IMR-90 (cell line): ENCODE measurements around the gene GINS1. TPM values are rescaled to one million over a fixed set of nuclear protein-coding genes. Genes with fewer than 3 reads are reported as not detected.

Experiments
- ATAC-seq: fragments of 200-7000 bp; cut with Tn5 transposase; 2 replicates; pipeline ENCODE4 v1.9.1; 2020; ENCODE audit warnings: low read depth, mild to moderate bottlenecking, moderate library complexity
- BruUV-seq: library from RNA; stranded (reverse); fragments of 400-500 nt; replicated peaks from 2 replicates; lab custom pipeline; 2021; lab: Mats Ljungman, UMichigan
- CTCF ChIA-PET: fragments of 300-600 bp; formaldehyde crosslinking; extraction: SDS; loops from one replicate; lab custom pipeline; 2021; ENCODE audit warnings: antibody characterized with exemption; lab: Yijun Ruan, JAX
- POLR2A ChIA-PET: fragments of 300-600 bp; sonication (Branson Sonifier 250); formaldehyde crosslinking; loops from one replicate; lab custom pipeline; 2022; ENCODE audit warnings: antibody characterized with exemption; ENCODE audit not compliant: unreplicated experiment; lab: Charles Lee
- DNase-seq: peaks from one replicate; pipeline ENCODE4 v3.0.0; 2013
- H2AFZ ChIP-seq: replicated peaks from 2 replicates; pipeline ENCODE3; 2013; ENCODE audit warnings: low read length, mild to moderate bottlenecking; ENCODE audit not compliant: poor library complexity
- H2AK5ac ChIP-seq: 2 replicates; pipeline ENCODE4 v1.6.1; 2013; ENCODE audit warnings: low read depth, low read length, inconsistent platforms
- H2AK9ac ChIP-seq: replicated peaks from 2 replicates; pipeline ENCODE3; 2013; ENCODE audit warnings: mild to moderate bottlenecking, low read depth, low read length, moderate library complexity; ENCODE audit not compliant: poor library complexity
- H2BK120ac ChIP-seq: 2 replicates; pipeline ENCODE4 v1.6.1; 2013; ENCODE audit warnings: low read depth, low read length, inconsistent platforms
- H2BK15ac ChIP-seq: 3 replicates; pipeline ENCODE4 v1.6.1; 2013; ENCODE audit warnings: low read depth, low read length, inconsistent platforms
- H2BK20ac ChIP-seq: 2 replicates; pipeline ENCODE4 v1.6.1; 2013; ENCODE audit warnings: low read depth, mild to moderate bottlenecking, inconsistent platforms, low read length, moderate library complexity
- H2BK5ac ChIP-seq: 2 replicates; pipeline ENCODE4 v1.6.1; 2013; ENCODE audit warnings: mild to moderate bottlenecking, low read depth, low read length, inconsistent platforms; ENCODE audit not compliant: poor library complexity, severe bottlenecking
- H3K14ac ChIP-seq: replicated peaks from 2 replicates; pipeline ENCODE4 v1.6.1; 2013; ENCODE audit warnings: low read depth, low read length, inconsistent platforms
- H3K18ac ChIP-seq: 2 replicates; pipeline ENCODE4 v1.6.1; 2013; ENCODE audit warnings: low read depth, low read length, control low read depth
- H3K23ac ChIP-seq: 2 replicates; pipeline ENCODE4 v1.6.1; 2013; ENCODE audit warnings: low read depth, low read length, inconsistent platforms
- H3K27ac ChIP-seq: 2 replicates; pipeline ENCODE4 v1.5.1; 2013; ENCODE audit warnings: mild to moderate bottlenecking, control low read depth, low read length; ENCODE audit not compliant: insufficient read depth
- H3K27me3 ChIP-seq: 2 replicates; pipeline ENCODE4 v1.6.1; 2013; ENCODE audit warnings: low read length; ENCODE audit not compliant: control insufficient read depth, insufficient read depth
- H3K36me3 ChIP-seq: 2 replicates; pipeline ENCODE4 v1.6.1; 2013; ENCODE audit warnings: low read length, mixed read lengths; ENCODE audit not compliant: control insufficient read depth, insufficient read depth
- H3K4ac ChIP-seq: 2 replicates; pipeline ENCODE4 v1.6.1; 2013; ENCODE audit warnings: low read depth, low read length, inconsistent platforms
- H3K4me1 ChIP-seq: 2 replicates; pipeline ENCODE4 v1.6.1; 2013; ENCODE audit warnings: low read length, mixed read lengths; ENCODE audit not compliant: control insufficient read depth, insufficient read depth
- H3K4me2 ChIP-seq: 2 replicates; pipeline ENCODE4 v1.6.1; 2013; ENCODE audit warnings: low read depth, mild to moderate bottlenecking, control low read depth, low read length, moderate library complexity
- H3K4me3 ChIP-seq: 2 replicates; pipeline ENCODE4 v1.5.1; 2013; ENCODE audit warnings: low read depth, mild to moderate bottlenecking, control low read depth, low read length, moderate library complexity; ENCODE audit not compliant: insufficient read depth
- H3K56ac ChIP-seq: 2 replicates; pipeline ENCODE4 v1.6.1; 2013; ENCODE audit warnings: low read length, inconsistent platforms; ENCODE audit not compliant: insufficient read depth; ENCODE audit errors: extremely low read depth
- H3K79me1 ChIP-seq, 2 experiments: 2 replicates each; pipeline ENCODE4 v1.6.1; 2013; ENCODE audit warnings: low read length in 2 of 2, inconsistent platforms in 1 of 2, low read depth in 1 of 2
- H3K9ac ChIP-seq: 2 replicates; pipeline ENCODE4 v1.6.1; 2013; ENCODE audit warnings: low read depth, low read length, control low read depth
- H3K9me1 ChIP-seq: 2 replicates; pipeline ENCODE4 v1.6.1; 2013; ENCODE audit warnings: low read length, inconsistent platforms; ENCODE audit not compliant: insufficient read depth
- H3K9me3 ChIP-seq: 2 replicates; pipeline ENCODE4 v1.6.1; 2013; ENCODE audit warnings: low read length; ENCODE audit not compliant: control insufficient read depth, insufficient read depth
- H4K20me1 ChIP-seq: 2 replicates; pipeline ENCODE4 v1.6.1; 2013; ENCODE audit warnings: low read length, inconsistent platforms; ENCODE audit not compliant: insufficient read depth
- H4K5ac ChIP-seq: 2 replicates; pipeline ENCODE4 v1.6.1; 2013; ENCODE audit warnings: mild to moderate bottlenecking, low read depth, low read length, control low read depth
- H4K8ac ChIP-seq, 2 experiments: 2 replicates each; pipeline ENCODE4 v1.6.1; 2013; ENCODE audit warnings: low read depth in 2 of 2, low read length in 2 of 2, control low read depth in 1 of 2, inconsistent platforms in 1 of 2
- H4K91ac ChIP-seq: 2 replicates; pipeline ENCODE4 v1.6.1; 2013; ENCODE audit warnings: low read depth, low read length, inconsistent platforms; ENCODE audit not compliant: insufficient read depth
- CEBPB ChIP-seq: IDR thresholded peaks from 2 replicates; pipeline ENCODE4 v1.6.1; 2012; ENCODE audit warnings: low read depth, low read length, improper control_type of control experiment
- CHD1 ChIP-seq: IDR thresholded peaks from 2 replicates; pipeline ENCODE4 v1.6.1; 2012; ENCODE audit warnings: low read depth, low read length, improper control_type of control experiment
- MAFK ChIP-seq: IDR thresholded peaks from 2 replicates; pipeline ENCODE4 v1.6.1; 2012; ENCODE audit warnings: low read depth, low read length, improper control_type of control experiment
- MAZ ChIP-seq: IDR thresholded peaks from 2 replicates; pipeline ENCODE4 v1.6.1; 2012; ENCODE audit warnings: low read depth, mild to moderate bottlenecking, low read length, improper control_type of control experiment, moderate library complexity, borderline replicate concordance
- MXI1 ChIP-seq: IDR thresholded peaks from 2 replicates; pipeline ENCODE4 v1.6.1; 2012; ENCODE audit warnings: low read depth, mild to moderate bottlenecking, low read length, moderate library complexity, borderline replicate concordance
- POLR2A ChIP-seq: IDR thresholded peaks from 2 replicates; pipeline ENCODE4 v1.6.1; 2012; ENCODE audit warnings: mild to moderate bottlenecking, low read depth, low read length
- RAD21 ChIP-seq: IDR thresholded peaks from 2 replicates; pipeline ENCODE4 v1.6.1; 2012; ENCODE audit warnings: low read length, improper control_type of control experiment
- RCOR1 ChIP-seq: IDR thresholded peaks from 2 replicates; pipeline ENCODE4 v1.6.1; 2012; ENCODE audit warnings: mild to moderate bottlenecking, low read length, improper control_type of control experiment; ENCODE audit not compliant: insufficient replicate concordance
- RFX5 ChIP-seq: IDR thresholded peaks from 2 replicates; pipeline ENCODE4 v1.8.0; 2012; ENCODE audit warnings: low read depth, mild to moderate bottlenecking, low read length, moderate library complexity
- SMC3 ChIP-seq: fragments of 150-350 bp; IDR thresholded peaks from 2 replicates; pipeline ENCODE4 v1.6.1; 2016; ENCODE audit warnings: low read depth, mild to moderate bottlenecking, antibody characterized with exemption, low read length, moderate library complexity
- WGBS, 2 experiments: methylation state at CpG; one replicate each; pipeline versions ENCODE4 v1.1.5 to v1.1.7; 2013; ENCODE audit warnings: missing lambda C conversion rate in 2 of 2; ENCODE audit not compliant: insufficient read length in 1 of 2; ENCODE audit errors: extremely low coverage in 2 of 2; 5-methylcytosine and 5-hydroxymethylcytosine counted together
- dilution Hi-C: fragments of 300-500 bp; cut with HindIII; formaldehyde crosslinking; loops from one replicate; pipeline ENCODE4 v1.14.3; 2018; ENCODE audit warnings: low sequenced_read_pairs; ENCODE audit not compliant: unreplicated experiment
- in situ Hi-C: fragments of 300-500 bp; cut with MboI; formaldehyde crosslinking; loops from 3 replicates; pipeline ENCODE4 v1.14.3; 2019; ENCODE audit warnings: low sequenced_read_pairs, inconsistent platforms, mixed read lengths
- intact Hi-C: fragments of 100-400 bp; cut with micrococcal nuclease; formaldehyde crosslinking; loops from 2 replicates; pipeline ENCODE4 v1.10.0; 2022
- polyA plus RNA-seq, 3 experiments: library from polyadenylated mRNA; depleted of rRNA; stranded (reverse); fragments of >200 nt; gene quantifications; 2 replicates each; pipeline ENCODE4 v1.2.3, GENCODE V29; 2012; ENCODE audit warnings: low replicate concordance in 1 of 3
- total RNA-seq: library from RNA; depleted of rRNA; stranded (reverse); fragments of >200 nt; gene quantifications from 2 replicates; pipeline ENCODE4 v1.2.3, GENCODE V29; 2012
- TF ChIP-seq, protein P1 (sequence below): fragments of 150-350 bp; IDR thresholded peaks from 2 replicates; pipeline ENCODE4 v1.6.1; 2016; ENCODE audit warnings: low read depth, mild to moderate bottlenecking, low read length, moderate library complexity, borderline replicate concordance
- TF ChIP-seq, protein P2 (sequence below): fragments of 150-350 bp; IDR thresholded peaks from 2 replicates; pipeline ENCODE4 v1.6.1; 2017; ENCODE audit warnings: mild to moderate bottlenecking, antibody characterized with exemption, low read length, low read depth

Gene GINS1
- total and polyA plus RNA-seq, 2 of the 4 experiments (the other 2 are of a cell fraction), result 4.9 to 6.6 TPM

DNA sequence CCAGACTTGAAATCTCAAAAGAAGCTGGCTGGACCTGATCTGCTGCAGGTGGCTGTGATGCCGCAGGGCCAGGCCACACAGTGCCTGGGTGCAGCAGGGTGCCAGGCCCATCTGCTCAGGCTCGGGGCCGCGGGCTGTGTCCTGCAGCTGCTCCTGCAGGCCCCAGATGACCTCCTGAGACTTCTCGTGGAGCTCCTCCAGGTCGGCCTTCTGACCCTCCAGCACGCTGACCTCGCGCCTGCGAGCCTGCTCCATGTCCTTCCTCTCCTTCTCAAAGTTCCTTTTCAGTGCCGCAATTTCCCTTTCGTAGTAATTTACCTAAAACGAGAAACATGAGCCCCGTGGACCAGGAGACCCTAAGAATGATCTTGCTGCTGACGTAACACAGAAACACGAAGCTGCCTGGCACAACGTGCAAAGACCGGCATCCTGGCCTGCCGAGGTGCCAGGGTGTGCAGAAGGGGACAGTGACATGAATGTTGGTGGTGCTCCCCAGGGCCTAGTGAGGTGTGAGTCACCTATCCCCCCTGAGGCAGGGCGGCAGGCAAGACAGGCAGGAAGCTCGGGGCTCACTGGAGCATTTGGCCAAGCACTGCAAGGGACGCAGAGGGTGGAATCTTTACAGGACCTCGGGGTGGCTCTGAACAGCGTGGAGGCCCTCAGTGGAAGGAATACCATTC is 71.6 kb downstream of the GINS1 start:
- H4K5ac ChIP-seq, result no peak overlapping the region
- DNase-seq (no peak), ATAC-seq (no peak)
- H3K4ac ChIP-seq, result no peak overlapping the region
- H2BK5ac ChIP-seq, result no peak overlapping the region
- H3K27ac ChIP-seq, result no peak overlapping the region
- CTCF ChIA-PET, result no interaction called here
- no peak for TF ChIP-seq CEBPB
- TF ChIP-seq SMC3, result no peak
- TF ChIP-seq MAFK, result no peak
- TF ChIP-seq RFX5, result no peak
- TF ChIP-seq POLR2A, result no peak
- no peak for TF ChIP-seq MAZ
- TF ChIP-seq RAD21, result no peak
- TF ChIP-seq, protein P1, sequence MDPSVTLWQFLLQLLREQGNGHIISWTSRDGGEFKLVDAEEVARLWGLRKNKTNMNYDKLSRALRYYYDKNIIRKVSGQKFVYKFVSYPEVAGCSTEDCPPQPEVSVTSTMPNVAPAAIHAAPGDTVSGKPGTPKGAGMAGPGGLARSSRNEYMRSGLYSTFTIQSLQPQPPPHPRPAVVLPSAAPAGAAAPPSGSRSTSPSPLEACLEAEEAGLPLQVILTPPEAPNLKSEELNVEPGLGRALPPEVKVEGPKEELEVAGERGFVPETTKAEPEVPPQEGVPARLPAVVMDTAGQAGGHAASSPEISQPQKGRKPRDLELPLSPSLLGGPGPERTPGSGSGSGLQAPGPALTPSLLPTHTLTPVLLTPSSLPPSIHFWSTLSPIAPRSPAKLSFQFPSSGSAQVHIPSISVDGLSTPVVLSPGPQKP, result no peak
- no peak for TF ChIP-seq RCOR1
- no peak for TF ChIP-seq MXI1
- no peak for TF ChIP-seq CHD1
- TF ChIP-seq, protein P2, sequence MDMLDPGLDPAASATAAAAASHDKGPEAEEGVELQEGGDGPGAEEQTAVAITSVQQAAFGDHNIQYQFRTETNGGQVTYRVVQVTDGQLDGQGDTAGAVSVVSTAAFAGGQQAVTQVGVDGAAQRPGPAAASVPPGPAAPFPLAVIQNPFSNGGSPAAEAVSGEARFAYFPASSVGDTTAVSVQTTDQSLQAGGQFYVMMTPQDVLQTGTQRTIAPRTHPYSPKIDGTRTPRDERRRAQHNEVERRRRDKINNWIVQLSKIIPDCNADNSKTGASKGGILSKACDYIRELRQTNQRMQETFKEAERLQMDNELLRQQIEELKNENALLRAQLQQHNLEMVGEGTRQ, result no peak
- no peaks in the 10 kb centered on the region for H3K4me1 ChIP-seq
- H3K27me3 ChIP-seq, result no peaks in the 10 kb centered on the region
- BruUV-seq, result no TSS peak
- H3K4me2 ChIP-seq, result no peak overlapping the region
- no peak overlapping the region for H2BK15ac ChIP-seq
- WGBS, 2 experiments, result 92% methylated on average over 11 of the region's 24 CpGs; no CpG with 5 or more reads in 1 of the 2 experiments
- in situ Hi-C loops (no loop called here), intact Hi-C loops (no loop called here), dilution Hi-C loops (no loop called here)
- H2AK5ac ChIP-seq, result no peak overlapping the region
- H3K9me1 ChIP-seq, result no peaks in the 10 kb centered on the region
- H2AK9ac ChIP-seq, result no peak overlapping the region
- no peaks in the 10 kb centered on the region for H4K20me1 ChIP-seq
- H4K8ac ChIP-seq, result no peak overlapping the region
- H2BK20ac ChIP-seq, result no peak overlapping the region
- no peak overlapping the region for H2AFZ ChIP-seq
- H3K14ac ChIP-seq, result no peak overlapping the region
- H3K9me3 ChIP-seq, result no peaks in the 10 kb centered on the region
- H3K9ac ChIP-seq, result no peak overlapping the region
- H3K79me1 ChIP-seq, result no peaks in the 10 kb centered on the region
- H3K4me3 ChIP-seq, result no peak overlapping the region
- no peak overlapping the region for H3K56ac ChIP-seq
- H2BK120ac ChIP-seq, result no peak overlapping the region
- no peak overlapping the region for H3K18ac ChIP-seq
- no peak overlapping the region for H4K91ac ChIP-seq
- no peak overlapping the region for H3K23ac ChIP-seq
- H3K36me3 ChIP-seq, result peaks cover 48% of the 10 kb centered on the region
- POLR2A ChIA-PET, result no interaction called here
